Bronchial epithelial cell (primary cell): ENCODE data around the gene ZCCHC17. TPM values are rescaled to one million over a fixed set of nuclear protein-coding genes. Genes with fewer than 3 reads are reported as not detected.

Experiments used
- DNase-seq: peaks from one replicate; pipeline ENCODE4 v3.0.0-alpha.2; 2010; ENCODE audit warnings: low read depth
- FAIRE-seq: peaks from 2 replicates; lab custom pipeline; 2011; peaks lifted over from hg19 to GRCh38; lab: Jason Lieb, UNC
- H3K27me3 ChIP-seq: 2 replicates; pipeline ENCODE4 v1.5.1; 2011; ENCODE audit warnings: low read length; ENCODE audit not compliant: control insufficient read depth, insufficient read depth
- H3K36me3 ChIP-seq: 2 replicates; pipeline ENCODE4 v1.5.1; 2011; ENCODE audit warnings: low read length; ENCODE audit not compliant: control insufficient read depth, insufficient read depth
- H3K4me3 ChIP-seq: 2 replicates; pipeline ENCODE4 v1.5.1; 2011; ENCODE audit warnings: mild to moderate bottlenecking, low read depth, low read length, control low read depth
- total RNA-seq: library from RNA; depleted of rRNA; stranded (reverse); fragments of >200 nt; gene quantifications from 2 replicates; pipeline ENCODE4 v1.2.1, GENCODE V29; 2014
- TF ChIP-seq, protein P1 (sequence below): IDR thresholded peaks from 2 replicates; pipeline ENCODE4 v1.5.1; 2011; ENCODE audit warnings: mild to moderate bottlenecking, moderate library complexity, low read length, control low read depth, inconsistent platforms; ENCODE audit not compliant: insufficient read depth, severe bottlenecking

ZCCHC17 gene
- total RNA-seq, 1 donor from 2014 or later = 35.8 TPM

DNA sequence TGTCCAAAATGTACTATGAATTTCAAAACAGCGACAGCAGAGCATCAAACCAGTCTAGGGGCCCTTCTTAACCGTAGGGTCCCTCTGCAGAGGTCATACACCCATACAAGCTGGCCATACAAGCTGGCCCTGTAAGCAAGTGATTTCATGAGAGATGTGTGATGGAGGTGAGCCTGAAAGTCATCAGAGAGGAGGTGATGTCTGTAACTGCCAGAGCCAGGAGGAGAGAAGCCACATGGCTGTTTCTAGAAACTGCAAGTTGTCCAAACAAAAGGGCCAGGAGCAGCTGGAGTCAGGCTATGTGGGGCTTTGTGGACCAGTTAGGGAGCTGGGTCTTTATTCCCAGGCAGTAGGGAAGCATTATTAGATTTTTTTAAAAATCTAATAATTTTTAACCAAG lies 101.4 kb downstream of the ZCCHC17 start:
- DNase-seq (no peak), FAIRE-seq (no peak)
- TF ChIP-seq, protein P1, sequence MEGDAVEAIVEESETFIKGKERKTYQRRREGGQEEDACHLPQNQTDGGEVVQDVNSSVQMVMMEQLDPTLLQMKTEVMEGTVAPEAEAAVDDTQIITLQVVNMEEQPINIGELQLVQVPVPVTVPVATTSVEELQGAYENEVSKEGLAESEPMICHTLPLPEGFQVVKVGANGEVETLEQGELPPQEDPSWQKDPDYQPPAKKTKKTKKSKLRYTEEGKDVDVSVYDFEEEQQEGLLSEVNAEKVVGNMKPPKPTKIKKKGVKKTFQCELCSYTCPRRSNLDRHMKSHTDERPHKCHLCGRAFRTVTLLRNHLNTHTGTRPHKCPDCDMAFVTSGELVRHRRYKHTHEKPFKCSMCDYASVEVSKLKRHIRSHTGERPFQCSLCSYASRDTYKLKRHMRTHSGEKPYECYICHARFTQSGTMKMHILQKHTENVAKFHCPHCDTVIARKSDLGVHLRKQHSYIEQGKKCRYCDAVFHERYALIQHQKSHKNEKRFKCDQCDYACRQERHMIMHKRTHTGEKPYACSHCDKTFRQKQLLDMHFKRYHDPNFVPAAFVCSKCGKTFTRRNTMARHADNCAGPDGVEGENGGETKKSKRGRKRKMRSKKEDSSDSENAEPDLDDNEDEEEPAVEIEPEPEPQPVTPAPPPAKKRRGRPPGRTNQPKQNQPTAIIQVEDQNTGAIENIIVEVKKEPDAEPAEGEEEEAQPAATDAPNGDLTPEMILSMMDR = no peak
- Histone ChIP-seq H3K4me3 (no peak overlapping the region), H3K27me3 (no peaks in the 10 kb centered on the region), H3K36me3 (no peaks in the 10 kb centered on the region)

DNA sequence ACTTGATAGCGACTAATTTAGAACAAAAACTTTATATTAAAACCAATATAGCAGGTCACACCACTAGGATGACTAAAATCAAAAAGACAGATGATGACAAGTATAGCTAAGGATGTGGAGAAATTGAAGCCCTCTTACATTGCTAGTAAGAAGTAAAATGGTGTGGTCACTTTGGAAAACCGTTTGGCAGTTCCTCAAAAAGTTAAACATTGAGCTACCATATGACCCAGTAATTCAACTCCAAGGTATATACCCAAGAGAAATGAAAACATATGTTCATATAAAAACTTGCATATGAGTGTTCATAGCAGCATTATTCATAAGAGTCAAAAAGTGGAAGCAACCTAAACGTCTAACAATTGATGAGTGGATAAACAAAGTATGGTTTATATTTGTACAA lies 103.1 kb downstream of the ZCCHC17 start:
- H3K36me3 ChIP-seq = no peaks in the 10 kb centered on the region
- FAIRE-seq (no peak), DNase-seq (no peak)
- H3K4me3 ChIP-seq = no peak overlapping the region
- TF ChIP-seq, protein P1 = no peak
- no peaks in the 10 kb centered on the region for H3K27me3 ChIP-seq

DNA sequence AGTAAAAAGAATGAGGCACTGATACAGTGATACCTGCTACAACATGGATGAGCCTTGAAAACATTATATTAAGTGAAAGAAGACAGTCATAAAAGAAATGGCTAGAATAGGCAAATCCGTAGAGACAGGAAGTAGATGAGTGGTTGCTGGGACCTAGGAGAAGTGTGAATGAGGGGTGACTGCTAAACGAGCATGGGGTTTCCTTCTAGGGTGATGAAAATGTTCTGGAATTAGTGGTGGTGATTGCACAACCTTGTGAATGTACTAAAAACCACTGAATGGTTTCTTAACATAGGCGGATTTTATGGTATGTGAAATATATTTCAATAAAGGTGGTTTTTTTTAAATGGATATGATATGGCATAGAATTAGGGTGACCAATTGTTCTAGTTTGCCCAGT lies 103.6 kb downstream of the ZCCHC17 start:
- H3K27me3 ChIP-seq = no peaks in the 10 kb centered on the region
- TF ChIP-seq, protein P1 = no peak
- DNase-seq (peak; percentile 88), FAIRE-seq (no peak)
- H3K36me3 ChIP-seq = no peaks in the 10 kb centered on the region
- H3K4me3 ChIP-seq = no peak overlapping the region

DNA sequence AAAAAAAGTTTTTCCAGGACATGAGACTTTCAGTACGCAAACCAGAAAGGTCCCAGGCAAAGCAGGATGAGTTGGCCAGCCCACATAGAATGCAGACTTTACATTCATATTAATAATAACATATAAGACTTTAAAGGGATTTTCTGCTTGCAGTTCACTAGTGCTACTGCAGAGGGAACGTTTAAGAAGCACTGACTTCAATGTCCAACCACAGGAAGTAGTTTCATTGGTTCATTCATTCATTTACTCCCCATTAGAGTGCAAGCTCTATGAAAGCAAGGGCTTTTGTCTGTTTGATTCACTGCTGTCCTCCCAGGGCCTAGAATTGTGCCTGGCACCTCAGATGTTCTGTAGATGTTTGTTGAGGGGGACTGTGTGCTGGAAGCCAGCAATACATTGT lies 104.4 kb downstream of the ZCCHC17 start:
- no peaks in the 10 kb centered on the region for H3K27me3 ChIP-seq
- no peak for DNase-seq
- TF ChIP-seq, protein P1 = peak; percentile 16
- no peak overlapping the region for H3K4me3 ChIP-seq
- no peak for FAIRE-seq
- H3K36me3 ChIP-seq = no peaks in the 10 kb centered on the region

DNA sequence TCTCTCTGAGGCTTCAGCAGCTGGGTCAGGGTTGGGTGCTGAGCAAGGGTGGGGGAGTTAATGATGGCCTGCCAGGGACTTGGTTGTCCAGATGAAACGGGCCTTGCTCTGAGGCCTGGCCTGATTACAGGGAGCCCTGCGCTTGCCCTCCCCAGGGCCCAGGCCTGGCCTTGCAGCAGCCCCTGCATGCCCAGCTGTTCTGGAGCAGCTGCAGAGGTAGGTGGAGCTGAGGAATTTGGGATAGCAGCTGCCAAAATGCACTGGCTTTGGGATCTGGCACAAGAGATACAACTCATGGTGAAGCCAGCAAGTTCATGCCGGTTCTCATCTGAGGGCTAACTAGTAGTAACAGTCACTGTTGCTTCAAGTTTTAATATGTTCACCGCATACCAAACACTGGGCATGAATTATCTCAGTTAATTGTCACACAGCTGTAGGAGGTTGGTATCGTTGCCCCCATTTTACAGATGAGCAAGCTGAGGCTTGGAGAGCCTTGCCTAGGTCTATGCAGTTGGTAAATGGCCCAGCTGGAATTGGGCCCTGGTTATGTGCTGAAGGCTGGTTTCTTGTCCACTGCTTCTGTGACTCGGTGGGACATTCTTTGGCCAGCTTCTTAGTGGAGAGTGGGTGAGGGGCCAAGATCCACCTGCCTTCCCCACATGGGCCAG lies 108.9 kb downstream of the ZCCHC17 start:
- DNase-seq (no peak), FAIRE-seq (peak; percentile 58)
- TF ChIP-seq, protein P1 = no peak
- Histone ChIP-seq H3K4me3 (no peak overlapping the region), H3K36me3 (no peaks in the 10 kb centered on the region), H3K27me3 (no peaks in the 10 kb centered on the region)
